ENCODE data around the gene RHOD. TPM values are rescaled to one million over a fixed set of nuclear protein-coding genes. Genes with fewer than 3 reads are reported as not detected.

The RHOD gene
- total and polyA plus RNA-seq, 2 donors (not counting 3 experiments of a cell fraction or from before 2014, with no cell fraction given) = 10.6 to 17.9 TPM

- intact Hi-C loops (cut with micrococcal nuclease) (no loop called here), dilution Hi-C loops (cut with MboI; ENCODE audit: extremely low pct_ligation_motif_present, low sequenced_read_pairs) (no loop called here)
- POLR2A ChIA-PET = interaction anchor here (0.6 kb wide), 1 partner anchor 20 kb away, joined by 3 read pairs; no protein-coding TSS in a partner anchor
- Histone ChIP-seq H3K9me3 (replicated peaks; ENCODE audit: control insufficient read depth, insufficient read depth, low read length) (no peaks in the 10 kb centered on the region), H3K27ac (ENCODE audit: insufficient read depth, low read depth, low read length) (no peak overlapping the region), H3K9me1 (replicated peaks; ENCODE audit: control insufficient read depth, extremely low read depth, insufficient read depth, low read length) (no peaks in the 10 kb centered on the region), H4K20me1 (replicated peaks; ENCODE audit: control insufficient read depth, extremely low read depth, insufficient read depth, low read length) (no peaks in the 10 kb centered on the region), H3K4me1 (ENCODE audit: control insufficient read depth, extremely low read depth, insufficient read depth, low read length) (no peaks in the 10 kb centered on the region), H2AFZ (ENCODE audit: low read depth, low read length) (no peak overlapping the region), H3K9ac (replicated peaks; ENCODE audit: extremely low read depth, insufficient read depth, low read length) (no peak overlapping the region), H3K79me2 (ENCODE audit: control insufficient read depth, insufficient read depth, low read length) (no peaks in the 10 kb centered on the region), H3K4me3 (replicated peaks in 1 of 3; ENCODE audit: insufficient read depth in 1 of 3, low read depth in 1 of 3, low read length in 3 of 3) (no peak overlapping the region), H3K36me3 (ENCODE audit: control insufficient read depth in 2 of 2, extremely low read depth in 1 of 2, insufficient read depth in 2 of 2, low read length in 2 of 2) (no peaks in the 10 kb centered on the region), H3K4me2 (ENCODE audit: insufficient read depth, low read length) (no peak overlapping the region), H3K27me3 (ENCODE audit: control insufficient read depth in 2 of 2, insufficient read depth in 2 of 2, low read length in 2 of 2) (no peaks in the 10 kb centered on the region)
- DNase-seq (ENCODE audit: low read depth, low spot score) = no peak
- TF ChIP-seq GATA2 (IDR thresholded peaks at IDR 0.05; ENCODE audit: insufficient read depth, insufficient read length, low read depth, low read length) = no peak
- TF ChIP-seq POLR2AphosphoS5 (IDR thresholded peaks at IDR 0.05; ENCODE audit: insufficient read depth, low read depth, low read length) = no peak
- no peak for TF ChIP-seq FOS (IDR thresholded peaks at IDR 0.05; ENCODE audit: borderline replicate concordance, insufficient read depth, low read length)
- TF ChIP-seq, protein P1, sequence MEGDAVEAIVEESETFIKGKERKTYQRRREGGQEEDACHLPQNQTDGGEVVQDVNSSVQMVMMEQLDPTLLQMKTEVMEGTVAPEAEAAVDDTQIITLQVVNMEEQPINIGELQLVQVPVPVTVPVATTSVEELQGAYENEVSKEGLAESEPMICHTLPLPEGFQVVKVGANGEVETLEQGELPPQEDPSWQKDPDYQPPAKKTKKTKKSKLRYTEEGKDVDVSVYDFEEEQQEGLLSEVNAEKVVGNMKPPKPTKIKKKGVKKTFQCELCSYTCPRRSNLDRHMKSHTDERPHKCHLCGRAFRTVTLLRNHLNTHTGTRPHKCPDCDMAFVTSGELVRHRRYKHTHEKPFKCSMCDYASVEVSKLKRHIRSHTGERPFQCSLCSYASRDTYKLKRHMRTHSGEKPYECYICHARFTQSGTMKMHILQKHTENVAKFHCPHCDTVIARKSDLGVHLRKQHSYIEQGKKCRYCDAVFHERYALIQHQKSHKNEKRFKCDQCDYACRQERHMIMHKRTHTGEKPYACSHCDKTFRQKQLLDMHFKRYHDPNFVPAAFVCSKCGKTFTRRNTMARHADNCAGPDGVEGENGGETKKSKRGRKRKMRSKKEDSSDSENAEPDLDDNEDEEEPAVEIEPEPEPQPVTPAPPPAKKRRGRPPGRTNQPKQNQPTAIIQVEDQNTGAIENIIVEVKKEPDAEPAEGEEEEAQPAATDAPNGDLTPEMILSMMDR (IDR thresholded peaks at IDR 0.05; ENCODE audit: extremely low read depth in 1 of 2, insufficient read depth in 1 of 2, low read depth in 1 of 2, low read length in 2 of 2) = no peak
- no peak for TF ChIP-seq MYC (IDR thresholded peaks at IDR 0.05; ENCODE audit: low read depth, low read length)
- no peak for TF ChIP-seq JUN (IDR thresholded peaks at IDR 0.05; ENCODE audit: borderline replicate concordance, insufficient read depth, insufficient read length, low read depth)
- no peak for TF ChIP-seq EZH2 (IDR thresholded peaks at IDR 0.05; ENCODE audit: borderline replicate concordance, low read depth, low read length, severe bottlenecking)
- TF ChIP-seq POLR2A (IDR thresholded peaks at IDR 0.05; ENCODE audit: low read depth, low read length) = no peak
- TF ChIP-seq, protein P2, sequence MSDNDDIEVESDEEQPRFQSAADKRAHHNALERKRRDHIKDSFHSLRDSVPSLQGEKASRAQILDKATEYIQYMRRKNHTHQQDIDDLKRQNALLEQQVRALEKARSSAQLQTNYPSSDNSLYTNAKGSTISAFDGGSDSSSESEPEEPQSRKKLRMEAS (IDR thresholded peaks at IDR 0.05; ENCODE audit: insufficient read depth, insufficient read length) = no peak
- no peak for FAIRE-seq
- no TSS peak for BruUV-seq (replicated peaks)
- CTCF ChIA-PET = interaction anchor here (0.7 to 3.2 kb wide), 3 partner anchors 8 to 22 kb away, joined by 3 to 19 read pairs (median 4); no protein-coding TSS in a partner anchor
Measured at GRCh38 chr11:67043572-67044349, 12.9 kb upstream of the RHOD start.
